ENCODE measurements around the gene CSPG5.
A peak's percentile ranks its signal among the peaks of the same experiment; 100 is the strongest.

Gene CSPG5

DNA sequence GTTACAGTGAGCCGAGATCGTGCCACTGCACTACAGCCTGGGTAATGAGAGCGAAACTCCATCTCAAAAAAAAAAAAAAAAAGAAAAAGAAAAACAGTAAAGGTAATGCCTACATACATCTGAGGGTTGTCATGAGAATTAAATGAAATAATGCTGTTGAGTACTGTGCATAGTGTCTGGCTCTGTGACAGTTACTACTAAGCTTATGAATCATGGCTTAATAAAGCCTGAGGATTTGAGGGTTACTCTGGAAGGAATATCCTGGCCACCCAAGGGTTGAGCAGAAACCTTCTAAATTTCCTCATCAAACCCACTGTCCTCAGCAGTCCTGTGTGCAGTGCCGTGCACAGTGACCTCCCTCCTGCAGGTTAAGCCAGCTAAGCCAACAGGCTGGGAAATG lies 38.4 kb downstream of the CSPG5 start:
- no peak for DNase-seq (ENCODE audit: low read depth in 2 of 2)

DNA sequence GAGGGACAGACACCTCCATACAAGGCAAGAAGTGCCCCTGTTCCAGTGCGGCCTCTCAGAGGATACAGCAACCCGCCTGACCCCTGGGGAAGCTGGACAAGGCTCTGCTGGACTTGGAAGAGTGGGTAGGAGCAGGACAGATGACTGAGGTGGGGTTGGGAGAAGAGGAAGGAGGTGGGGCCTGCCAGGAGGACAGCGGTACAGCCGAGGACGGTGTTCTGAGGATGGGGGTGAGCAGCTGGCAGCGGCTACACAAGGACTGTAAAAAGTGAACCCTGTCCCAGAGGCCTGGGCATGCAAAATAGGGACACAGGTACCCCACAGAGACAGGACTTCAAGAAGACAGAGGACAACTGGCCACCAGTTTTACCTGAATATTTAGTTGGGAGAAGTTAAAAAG lies 41.7 kb downstream of the CSPG5 start:
- no peak for DNase-seq (ENCODE audit: low read depth in 2 of 2)

DNA sequence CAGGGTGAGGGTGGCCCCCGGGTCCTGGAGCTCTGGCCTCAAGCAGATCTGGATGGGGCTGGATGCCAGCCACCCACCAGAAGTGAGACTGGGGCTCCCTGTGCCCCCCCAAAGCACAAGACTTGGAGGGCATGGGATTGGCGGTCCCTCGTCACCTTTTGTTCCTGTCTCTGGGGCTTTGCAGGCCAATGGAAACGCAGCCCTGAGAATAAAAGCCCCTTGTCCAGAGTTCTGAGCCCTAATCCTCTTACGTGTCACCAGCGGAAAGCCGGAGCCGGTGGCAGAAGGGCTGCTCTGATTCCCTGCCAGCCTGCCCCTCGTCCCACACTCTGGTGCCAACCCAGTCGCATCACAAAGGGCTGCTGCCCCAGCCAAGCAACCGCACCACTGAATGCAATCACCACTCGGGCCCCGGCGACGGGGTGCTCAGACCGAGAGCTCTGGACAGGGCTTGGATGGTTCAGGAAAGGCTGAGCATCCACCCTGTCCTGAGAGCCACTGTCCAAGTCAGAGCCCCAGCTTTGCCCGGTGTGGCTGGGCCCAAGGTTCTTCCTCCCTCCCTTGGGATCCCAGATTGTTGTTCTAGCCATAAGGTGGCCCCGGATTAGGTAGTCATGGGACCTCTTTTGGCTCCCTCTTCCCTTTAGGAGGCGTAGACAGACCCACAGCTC lies 42.3 kb downstream of the CSPG5 start:
- DNase-seq (ENCODE audit: low read depth in 2 of 2): no peak

DNA sequence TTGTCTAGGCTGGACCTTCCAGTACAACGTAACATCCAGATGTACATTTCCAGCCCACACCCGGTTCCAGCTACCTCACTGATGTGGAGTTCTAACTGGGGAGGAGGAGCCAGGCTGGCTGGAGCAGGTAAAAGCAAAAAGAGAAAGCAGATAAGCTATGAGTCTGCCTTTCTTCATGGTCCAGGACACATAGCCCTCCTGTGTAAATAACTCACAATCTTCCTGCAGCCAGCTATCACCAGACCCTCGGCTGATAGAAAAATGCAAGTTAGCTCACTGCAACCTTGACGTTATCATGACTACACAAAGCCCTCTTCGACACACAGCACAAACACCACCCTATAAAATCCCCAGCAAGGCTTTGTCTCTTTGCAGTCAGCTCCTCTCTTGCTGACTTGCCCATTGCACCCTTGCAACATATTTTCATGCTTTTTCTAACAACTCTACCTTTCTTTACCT lies 44.6 kb downstream of the CSPG5 start:
- no peak for DNase-seq (ENCODE audit: low read depth in 2 of 2)

DNA sequence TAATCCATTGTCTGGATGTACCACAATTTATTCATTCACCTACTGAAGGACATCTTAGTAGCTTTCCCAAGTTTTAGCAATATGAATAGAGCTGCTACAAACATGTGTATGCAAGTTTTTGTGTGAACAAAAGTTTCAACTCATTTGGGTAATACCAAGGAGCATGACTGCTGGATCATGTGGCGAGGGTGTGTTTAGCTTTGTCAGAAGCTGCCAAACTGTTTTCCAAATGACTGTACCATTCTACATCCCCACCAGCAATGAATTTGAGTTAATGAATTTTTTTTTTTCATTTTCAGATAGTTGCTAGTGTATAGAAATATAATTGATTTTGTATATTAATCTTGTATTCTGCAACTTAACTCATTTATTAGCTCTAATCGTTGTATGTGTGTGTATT lies 45.2 kb downstream of the CSPG5 start:
- no peak for DNase-seq (ENCODE audit: low read depth in 2 of 2)

DNA sequence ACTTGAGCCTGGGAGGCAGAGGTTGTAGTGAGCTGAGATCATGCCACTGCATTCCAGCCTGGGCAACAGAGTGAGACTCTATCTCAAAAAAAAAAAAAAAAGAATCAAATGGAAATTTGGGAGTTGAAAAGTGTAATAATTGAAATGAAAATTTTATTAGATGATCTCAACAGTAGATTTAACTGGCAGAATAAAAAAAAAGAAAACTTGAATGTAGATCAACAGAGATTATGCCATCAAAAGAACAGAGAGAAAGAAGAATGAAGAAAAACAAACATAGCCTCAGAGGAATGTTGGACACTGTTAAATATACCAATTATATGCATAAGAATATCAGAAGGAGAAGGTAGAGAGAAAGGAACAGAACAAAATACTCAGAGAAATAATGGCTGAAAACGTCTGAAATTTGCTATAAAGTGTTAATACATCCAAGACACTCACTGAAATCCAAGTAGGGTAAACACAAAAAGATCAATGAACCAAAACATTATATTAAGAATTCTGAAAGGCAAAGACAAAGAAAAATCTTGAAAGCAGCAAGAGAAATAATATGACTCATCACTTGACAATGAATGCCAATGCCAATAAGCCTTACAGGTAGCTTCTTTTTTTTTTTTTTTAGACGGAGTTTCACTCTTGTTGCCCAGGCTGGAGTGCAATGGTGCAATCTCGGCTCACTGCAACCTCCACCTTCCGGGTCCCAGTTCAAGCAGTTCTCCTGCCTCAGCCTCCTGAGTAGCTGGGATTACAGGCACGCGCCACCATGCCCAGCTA lies 50.5 kb downstream of the CSPG5 start:
- DNase-seq (ENCODE audit: low read depth in 2 of 2): no peak

DNA sequence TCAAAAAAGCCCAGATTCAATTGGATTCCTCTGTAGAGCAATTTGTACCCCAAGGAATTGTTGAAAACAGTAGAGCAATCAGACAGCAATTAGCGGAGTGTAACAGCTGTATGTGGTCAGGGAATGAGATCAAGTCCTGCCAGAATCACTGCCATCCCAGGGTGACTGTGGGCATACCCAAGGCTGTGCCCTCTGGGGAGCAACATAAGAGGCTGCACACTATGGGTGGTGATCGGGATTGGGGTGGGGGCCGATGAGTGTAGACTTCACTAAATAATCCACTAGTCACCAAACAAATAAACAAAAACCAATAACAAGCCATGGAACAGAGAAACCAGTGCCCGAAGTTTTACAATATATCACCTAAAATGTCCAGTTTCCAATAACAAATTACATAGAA lies 53.0 kb downstream of the CSPG5 start:
- no peak for DNase-seq (ENCODE audit: low read depth in 2 of 2)

DNA sequence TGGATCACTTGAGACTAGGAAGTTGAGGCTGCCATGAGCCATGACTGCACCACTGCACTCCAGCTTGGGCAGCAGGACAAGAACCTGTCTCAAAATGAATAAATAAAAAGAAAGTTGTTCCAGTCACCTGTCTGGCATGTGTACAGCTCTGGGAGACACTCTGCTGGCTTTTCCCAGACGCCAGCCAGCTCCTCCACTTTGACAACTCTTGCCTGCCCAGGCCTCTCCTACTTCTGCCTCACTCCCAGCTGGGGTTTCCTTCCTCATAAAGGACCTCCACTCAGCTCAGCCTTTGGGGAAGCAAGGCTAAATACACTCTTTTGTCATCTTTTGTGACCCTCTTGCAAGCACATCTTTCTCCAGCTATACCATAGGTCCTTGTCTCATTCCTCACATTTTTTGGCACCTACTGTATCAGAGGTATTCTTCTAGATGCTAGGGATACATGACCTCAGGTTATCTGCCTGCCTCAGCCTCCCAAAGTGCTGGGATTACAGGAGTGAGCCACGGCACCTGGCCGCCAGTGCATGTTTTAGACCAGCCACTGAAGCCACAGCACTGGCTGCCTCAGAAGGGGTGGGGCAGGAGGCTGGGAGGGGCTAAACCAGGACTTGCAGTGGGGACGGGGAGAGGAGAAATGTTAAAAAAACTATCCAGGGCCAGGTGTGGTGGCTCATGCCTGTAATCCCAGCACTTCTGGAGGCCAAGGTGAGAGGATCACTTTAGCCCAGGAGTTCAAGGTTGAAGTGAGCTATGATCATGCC lies 55.2 kb downstream of the CSPG5 start:
- no peak for DNase-seq (ENCODE audit: low read depth in 2 of 2)

DNA sequence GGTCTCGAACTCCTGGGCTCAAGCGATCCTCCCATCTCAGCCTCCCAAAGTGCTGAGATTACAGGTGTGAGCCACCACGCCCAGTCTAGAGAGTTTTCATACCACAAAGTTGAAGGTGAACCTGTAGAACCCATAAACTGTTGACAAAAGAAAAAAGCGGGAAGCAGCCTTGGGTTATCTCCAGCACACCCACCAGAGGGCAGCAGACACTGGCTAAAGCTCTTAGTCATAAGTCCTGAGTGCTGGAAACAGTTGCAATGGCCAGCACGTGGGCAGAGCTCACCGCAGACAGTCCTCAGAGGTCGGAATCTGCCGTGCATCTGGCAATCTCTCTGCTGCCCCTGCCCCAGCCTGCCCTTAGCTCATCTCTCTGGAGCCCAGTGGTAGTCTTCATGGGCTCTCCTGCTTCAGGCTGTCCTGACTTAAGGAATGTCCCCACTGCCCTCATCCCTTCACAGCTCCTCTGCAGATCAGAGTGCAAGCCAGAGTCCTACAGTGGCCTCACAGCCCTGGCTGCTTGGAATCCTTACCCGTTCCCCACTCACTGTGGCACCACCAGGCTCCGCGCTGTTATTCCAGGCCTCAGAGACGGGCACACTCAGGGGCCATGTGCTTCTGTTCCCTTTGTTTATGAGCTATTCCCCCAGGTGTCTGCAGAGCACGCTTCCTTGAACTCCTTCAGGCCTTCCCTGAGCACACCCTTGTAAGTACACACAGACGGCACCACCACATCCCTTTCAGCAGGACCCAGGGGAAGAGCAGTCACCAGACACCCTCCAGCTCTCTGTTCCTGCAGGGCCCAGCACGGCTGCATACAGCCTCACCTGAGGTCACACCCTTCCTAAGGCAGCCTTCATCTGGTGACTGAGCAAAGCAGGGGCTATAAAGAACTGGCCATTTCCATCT lies 56.3 kb downstream of the CSPG5 start:
- DNase-seq (ENCODE audit: low read depth in 2 of 2): peak; percentile 41 to 58

DNA sequence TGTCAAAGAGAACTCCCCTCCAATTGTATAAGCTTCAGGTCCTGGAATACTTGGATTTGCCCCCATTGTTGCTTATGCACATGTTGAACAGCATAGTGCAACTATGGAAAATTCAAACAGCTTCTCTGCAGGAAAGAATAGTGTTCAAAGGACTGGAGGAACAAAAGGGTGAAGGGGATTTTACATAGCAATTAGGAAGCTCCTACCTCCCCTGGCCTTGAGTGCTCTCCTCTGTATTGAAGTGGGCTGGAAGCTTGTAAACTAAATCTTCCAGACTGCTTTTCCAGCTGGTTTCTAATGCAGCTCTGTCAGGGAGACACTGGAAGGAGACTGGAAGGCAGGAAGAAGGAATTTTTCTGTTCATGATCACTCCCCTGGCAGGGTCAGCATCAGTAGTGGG lies 57.9 kb downstream of the CSPG5 start:
- DNase-seq (ENCODE audit: low read depth in 2 of 2): no peak

DNA sequence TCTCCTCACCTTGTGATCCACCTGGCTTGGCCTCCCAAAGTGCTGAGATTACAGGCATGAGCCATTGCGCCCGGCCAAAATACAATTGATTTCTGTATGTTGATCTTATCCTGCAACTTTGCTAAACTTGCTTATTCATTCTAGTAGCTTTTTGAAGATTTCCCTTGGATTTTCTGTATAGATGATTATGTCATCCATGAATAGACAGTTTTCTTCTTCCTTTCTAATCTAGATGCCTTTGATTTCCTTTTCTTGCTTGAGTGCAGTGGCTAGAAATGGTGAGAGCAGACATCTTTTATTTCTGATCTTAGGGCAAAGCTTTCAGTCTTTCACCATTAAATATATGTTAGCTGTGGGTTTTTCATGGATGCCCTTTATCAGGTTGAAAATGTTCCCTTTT lies 60.7 kb downstream of the CSPG5 start:
- no peak for DNase-seq (ENCODE audit: low read depth in 2 of 2)

DNA sequence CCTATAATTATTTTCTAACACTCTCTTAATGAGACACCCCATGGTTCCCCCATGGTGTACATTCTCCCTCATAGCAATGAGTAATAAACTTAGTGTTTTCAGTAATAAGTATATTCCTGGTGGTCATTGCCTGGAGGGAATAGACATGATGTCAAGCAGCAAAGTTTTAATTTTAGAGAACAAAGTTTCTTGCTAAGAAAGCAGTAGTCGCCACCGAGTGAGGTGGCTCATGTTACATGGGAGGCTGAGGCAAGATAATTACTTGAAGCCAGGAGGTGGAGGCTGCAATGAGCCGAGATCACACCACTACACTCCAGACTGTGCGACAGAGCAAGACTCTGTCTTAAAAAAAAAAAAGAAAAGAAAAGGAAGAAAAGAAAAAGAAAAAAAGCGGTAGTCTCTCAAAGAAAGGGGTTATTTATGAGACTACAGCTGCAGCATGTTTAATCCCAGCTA lies 62.8 kb downstream of the CSPG5 start:
- no peak for DNase-seq (ENCODE audit: low read depth in 2 of 2)

DNA sequence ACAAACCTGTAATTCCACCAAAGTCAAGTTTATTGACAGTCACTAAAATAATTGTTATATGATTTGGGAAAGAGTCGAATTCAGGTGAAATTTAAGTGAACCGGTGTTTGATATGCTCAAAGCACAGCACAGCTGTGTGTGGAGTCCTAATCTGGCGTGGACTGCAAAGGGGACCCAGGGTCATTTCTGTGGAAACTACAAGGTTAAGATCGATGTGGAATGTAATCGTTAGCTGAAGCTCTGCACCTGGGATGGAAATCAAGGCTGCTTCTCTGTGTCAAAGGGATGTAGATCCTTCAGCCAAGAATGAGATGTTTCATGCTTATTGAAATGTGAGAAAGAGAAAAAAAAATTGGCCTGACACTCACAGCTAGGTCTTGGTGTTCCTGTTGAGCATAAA lies 63.6 kb downstream of the CSPG5 start:
- DNase-seq (ENCODE audit: low read depth in 2 of 2): no peak

DNA sequence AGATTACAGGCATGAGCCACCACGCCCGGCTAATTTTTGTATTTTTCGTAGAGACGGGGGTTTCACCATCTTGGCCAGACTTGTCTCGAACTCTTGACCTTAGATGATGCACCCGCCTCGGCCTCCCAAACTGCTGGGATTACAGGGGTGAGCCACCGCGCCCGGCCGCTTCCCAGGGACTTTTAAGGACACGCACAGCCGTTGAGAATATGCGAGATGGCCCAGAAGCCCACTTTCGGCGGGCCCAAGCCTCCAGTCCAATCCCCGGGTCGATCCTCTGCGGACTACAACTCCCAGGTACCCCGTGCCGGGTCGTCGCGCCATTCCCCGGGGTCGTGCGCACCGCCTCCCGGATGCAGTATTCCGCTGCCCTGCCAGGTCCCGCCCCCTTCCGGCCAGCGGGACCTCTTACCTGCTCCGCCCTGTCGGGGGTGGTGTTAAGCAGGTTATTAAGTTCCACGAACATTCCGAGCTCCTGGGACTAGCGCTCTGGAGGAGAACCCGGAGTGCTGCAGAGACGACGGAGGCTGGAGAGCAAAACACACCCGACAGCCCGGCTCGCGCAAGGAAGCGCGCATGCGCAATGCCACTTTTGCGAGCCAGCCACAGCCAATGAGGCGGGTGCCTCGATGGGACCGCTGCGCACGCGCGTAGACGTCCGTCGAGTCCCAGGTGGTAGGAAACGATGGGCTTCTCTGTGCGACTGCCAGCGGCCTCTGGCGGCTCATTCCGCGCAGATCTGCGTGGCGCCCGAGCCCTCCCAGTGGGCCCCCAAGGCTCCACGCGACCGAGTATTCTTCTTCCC lies 65.3 kb downstream of the CSPG5 start, which contains the start of gene ELP6:
Gene ELP6 (minus strand): TSS at position 588 of the 805 bp plus-strand sequence. CDS start 122 bp downstream, at position 466.
- peak; percentile 92 to 95 for DNase-seq (ENCODE audit: low read depth in 2 of 2)

DNA sequence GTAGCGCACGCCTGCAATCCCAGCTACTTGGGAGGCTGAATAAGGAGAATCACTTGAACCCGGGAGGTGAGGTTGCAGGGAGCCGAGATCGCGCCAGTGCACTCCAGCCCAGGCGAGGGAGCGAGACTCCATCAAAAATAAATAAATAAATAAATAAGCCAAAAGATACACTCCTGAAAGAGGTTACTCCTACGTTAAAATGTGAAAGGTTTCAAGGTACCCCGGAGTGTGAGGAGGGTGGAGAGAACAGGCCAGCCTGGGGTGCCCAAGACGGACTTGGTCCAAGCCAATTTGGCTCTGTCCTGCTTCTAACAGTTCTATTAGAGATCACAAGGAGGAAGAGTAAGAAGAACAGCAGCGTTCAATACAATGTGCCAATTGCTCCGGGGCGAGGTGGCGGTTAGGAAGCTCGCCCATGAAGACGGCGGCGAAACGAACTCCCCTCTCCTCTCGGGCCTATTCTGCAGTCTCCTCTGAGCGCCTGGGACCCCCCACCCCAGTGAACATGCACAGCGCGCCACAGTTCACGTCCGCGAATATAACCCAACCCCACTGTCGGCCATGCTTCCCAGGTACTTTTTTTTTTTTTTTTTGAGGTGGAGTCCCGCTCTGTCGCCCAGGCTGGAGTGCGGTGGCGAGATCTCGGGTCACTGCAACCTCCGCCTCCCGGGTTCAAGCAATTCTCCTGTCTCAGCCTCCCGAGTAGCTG lies 66.1 kb downstream of the CSPG5 start:
- DNase-seq (ENCODE audit: low read depth in 2 of 2): no peak
